Middle frontal gyrus (tissue), 1 donor: Measurements from ENCODE around the gene SCAND1.
"Not testable (repeated sequence)": the region's sequence is repeated elsewhere in the genome, so short reads cannot be mapped to it uniquely, and the experiment has no call there.

Experiments
- DNase-seq: peaks from one replicate; pipeline ENCODE4 v3.0.0-alpha.2; 2015; ENCODE audit warnings: low spot score; ENCODE audit errors: extremely low spot score

Gene SCAND1

GRCh38 chr20:35963878-35964277, 9.6 kb upstream of the SCAND1 start:
- no peak for DNase-seq

- DNase-seq, result not testable (repeated sequence)
Observed at GRCh38 chr20:35959291-35959690, 5.0 kb upstream of the SCAND1 start.

GRCh38 chr20:35956616-35957015, 2.3 kb upstream of the SCAND1 start:
- DNase-seq, result no peak

- peak; percentile 13 for DNase-seq
Observed at GRCh38 chr20:35954907-35955251, 577 bp upstream of the SCAND1 start.

- no peak for DNase-seq
Observed at GRCh38 chr20:35953387-35954199, 709 bp downstream of the SCAND1 start.

- no peak for DNase-seq
Observed at GRCh38 chr20:35952480-35953386, 1.6 kb downstream of the SCAND1 start.

GRCh38 chr20:35952080-35952479, 2.2 kb downstream of the SCAND1 start:
- not testable (repeated sequence) for DNase-seq

GRCh38 chr20:35950093-35950492, 4.2 kb downstream of the SCAND1 start:
- no peak for DNase-seq

GRCh38 chr20:35947907-35948306, 6.4 kb downstream of the SCAND1 start:
- DNase-seq, result no peak

GRCh38 chr20:35947489-35947888, 6.8 kb downstream of the SCAND1 start:
- no peak for DNase-seq

GRCh38 chr20:35942243-35942642, 12.1 kb downstream of the SCAND1 start:
- no peak for DNase-seq

- DNase-seq, result no peak
Observed at GRCh38 chr20:35941620-35942019, 12.7 kb downstream of the SCAND1 start.

GRCh38 chr20:35939264-35939663, 15.0 kb downstream of the SCAND1 start:
- DNase-seq, result no peak

- DNase-seq, result no peak
Observed at GRCh38 chr20:35934050-35934449, 20.3 kb downstream of the SCAND1 start.

GRCh38 chr20:35929301-35929700, 25.0 kb downstream of the SCAND1 start:
- no peak for DNase-seq

- no peak for DNase-seq
Observed at GRCh38 chr20:35920523-35920922, 33.8 kb downstream of the SCAND1 start.

- no peak for DNase-seq
Observed at GRCh38 chr20:35918021-35918420, 36.3 kb downstream of the SCAND1 start.

- no peak for DNase-seq
Observed at GRCh38 chr20:35917077-35917476, 37.2 kb downstream of the SCAND1 start.

- no peak for DNase-seq
Observed at GRCh38 chr20:35912881-35913280, 41.4 kb downstream of the SCAND1 start.

GRCh38 chr20:35910254-35910653, 44.0 kb downstream of the SCAND1 start:
- DNase-seq, result no peak

GRCh38 chr20:35909796-35910195, 44.5 kb downstream of the SCAND1 start:
- DNase-seq, result no peak

GRCh38 chr20:35909176-35909575, 45.1 kb downstream of the SCAND1 start:
- no peak for DNase-seq
